ENCODE data around the gene SERPINB5. TPM values are rescaled to one million over a fixed set of nuclear protein-coding genes. Genes with fewer than 3 reads are reported as not detected.

SERPINB5 gene
- total RNA-seq, 2 experiments from 2014 or later = not detected

DNA sequence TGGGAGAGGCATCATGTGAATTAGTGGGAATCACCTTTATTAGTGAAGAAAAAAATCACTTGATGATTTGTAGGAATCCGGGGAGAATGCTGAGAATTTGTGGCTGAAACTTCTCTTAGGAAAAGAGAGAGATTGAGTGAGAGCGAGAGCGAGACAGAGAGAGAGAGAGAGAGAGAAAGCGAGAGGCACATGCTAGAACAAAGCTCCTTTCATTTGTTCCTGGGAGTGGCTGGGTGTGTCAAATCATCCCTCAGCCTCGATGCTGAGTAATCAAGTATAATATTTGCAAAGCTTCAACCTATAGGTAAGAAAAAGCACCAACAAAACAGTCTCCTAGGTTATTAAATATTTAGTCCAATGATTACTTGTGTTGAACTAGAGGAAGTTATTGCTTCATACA, 4.4 kb upstream of the SERPINB5 start:
- no peak overlapping the region for H3K4me3 Mint-ChIP-seq
- H3K36me3 Mint-ChIP-seq (ENCODE audit: low read depth) = no peaks in the 10 kb centered on the region
- CTCF ChIA-PET = no interaction called here
- no peaks in the 10 kb centered on the region for H3K27me3 Mint-ChIP-seq (ENCODE audit: low read depth)
- H3K4me1 Mint-ChIP-seq (ENCODE audit: low read depth) = no peaks in the 10 kb centered on the region
- intact Hi-C loops (cut with micrococcal nuclease) = no loop called here
- no peaks in the 10 kb centered on the region for H3K9me3 Mint-ChIP-seq
- H3K27ac Mint-ChIP-seq = no peak overlapping the region
- DNase-seq = no peak

DNA sequence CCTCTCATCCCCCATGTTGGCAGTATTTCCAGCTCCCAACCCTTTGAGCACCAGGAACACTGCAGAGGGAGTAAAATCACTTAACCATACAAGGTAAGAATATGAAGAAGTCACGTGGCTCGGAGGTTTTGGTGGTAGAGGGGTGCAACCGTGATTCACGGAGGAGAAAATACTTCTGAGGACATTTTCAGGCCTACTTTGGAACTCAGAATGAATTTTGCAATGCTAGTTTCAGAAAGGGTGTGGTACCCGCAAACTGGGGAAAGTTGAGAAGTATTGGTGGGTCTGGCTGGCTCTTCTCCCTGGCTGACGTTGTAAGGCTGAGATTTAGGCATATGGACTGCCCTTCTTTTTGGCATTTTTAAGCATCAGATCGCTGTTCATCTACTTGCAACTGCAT, 442 bp downstream of the SERPINB5 start:
- intact Hi-C loops (cut with micrococcal nuclease) = no loop called here
- H3K27me3 Mint-ChIP-seq (ENCODE audit: low read depth) = no peaks in the 10 kb centered on the region
- H3K4me1 Mint-ChIP-seq (ENCODE audit: low read depth) = no peaks in the 10 kb centered on the region
- H3K4me3 Mint-ChIP-seq = no peak overlapping the region
- no peak overlapping the region for H3K27ac Mint-ChIP-seq
- H3K9me3 Mint-ChIP-seq = no peaks in the 10 kb centered on the region
- no peak for DNase-seq
- CTCF ChIA-PET = no interaction called here
- no peaks in the 10 kb centered on the region for H3K36me3 Mint-ChIP-seq (ENCODE audit: low read depth)

DNA sequence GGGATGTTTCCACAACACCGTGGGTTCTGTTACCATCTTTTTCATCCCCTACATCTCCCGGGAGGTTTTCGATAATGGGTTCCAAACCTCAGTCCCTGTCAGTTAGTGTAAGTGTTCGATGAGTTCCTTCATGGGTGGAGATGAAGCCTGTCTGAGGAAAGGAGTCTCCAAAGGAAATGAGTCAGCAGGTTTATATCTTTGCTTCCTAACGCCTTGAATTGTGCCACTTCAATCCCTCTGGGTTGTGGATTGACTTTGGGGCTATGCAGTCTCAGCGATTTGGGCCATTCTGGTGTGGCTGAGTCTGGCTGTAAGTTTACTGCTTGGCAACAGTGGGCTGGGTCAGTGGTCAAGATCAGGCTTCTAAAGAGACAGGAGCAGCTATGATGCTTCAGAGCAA, 1.2 kb downstream of the SERPINB5 start:
- H3K27me3 Mint-ChIP-seq (ENCODE audit: low read depth) = no peaks in the 10 kb centered on the region
- no peaks in the 10 kb centered on the region for H3K36me3 Mint-ChIP-seq (ENCODE audit: low read depth)
- H3K9me3 Mint-ChIP-seq = no peaks in the 10 kb centered on the region
- no peak for DNase-seq
- H3K4me3 Mint-ChIP-seq = no peak overlapping the region
- intact Hi-C loops (cut with micrococcal nuclease) = no loop called here
- no peak overlapping the region for H3K27ac Mint-ChIP-seq
- CTCF ChIA-PET = interaction anchor here (1.2 kb wide), 1 partner anchor 40 kb away, joined by 5 read pairs; no protein-coding TSS in a partner anchor
- no peaks in the 10 kb centered on the region for H3K4me1 Mint-ChIP-seq (ENCODE audit: low read depth)

DNA sequence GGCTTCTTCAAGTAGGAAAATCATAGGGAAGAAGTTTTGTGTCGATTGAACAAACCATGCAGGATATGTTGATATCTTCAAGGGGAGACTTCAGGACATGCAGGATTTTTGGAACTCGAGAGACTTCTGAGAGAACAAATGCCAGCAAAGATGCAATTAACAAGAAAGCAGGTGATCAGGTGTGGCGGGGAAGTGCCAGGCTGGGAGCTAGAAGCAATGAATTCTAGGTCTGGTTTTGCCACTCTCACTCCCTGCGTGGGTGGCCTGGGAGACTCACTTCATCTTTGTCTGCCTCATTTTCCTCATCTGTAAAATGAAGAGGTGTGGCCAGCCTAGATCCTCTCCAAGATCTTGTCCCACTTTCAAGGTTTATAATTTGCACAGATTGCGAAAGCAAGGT, 3.1 kb downstream of the SERPINB5 start:
- Mint-ChIP-seq H3K9me3 (no peaks in the 10 kb centered on the region), H3K27ac (no peak overlapping the region), H3K27me3 (ENCODE audit: low read depth) (peaks cover 2% of the 10 kb centered on the region), H3K4me1 (ENCODE audit: low read depth) (no peaks in the 10 kb centered on the region), H3K36me3 (ENCODE audit: low read depth) (no peaks in the 10 kb centered on the region), H3K4me3 (no peak overlapping the region)
- CTCF ChIA-PET = no interaction called here
- intact Hi-C loops (cut with micrococcal nuclease) = no loop called here
- no peak for DNase-seq

DNA sequence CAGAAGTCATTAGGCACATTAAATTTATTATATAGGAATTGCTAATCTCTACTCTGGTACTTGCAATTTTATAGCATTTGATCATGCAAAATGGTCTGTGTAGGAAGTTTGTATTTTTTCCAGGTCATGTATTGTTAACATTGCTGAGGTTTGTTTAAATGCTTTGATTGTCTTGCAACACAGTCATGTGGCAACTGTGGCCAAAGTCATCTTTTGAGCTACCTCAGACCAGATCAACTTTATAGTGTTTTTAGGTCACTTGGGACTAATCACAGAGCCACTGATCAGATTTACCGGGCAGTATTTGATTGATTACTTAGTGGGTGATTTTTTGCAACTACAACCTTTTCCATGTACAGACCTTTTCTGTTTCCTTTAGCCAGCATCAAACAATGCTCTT, 3.7 kb downstream of the SERPINB5 start:
- no peak overlapping the region for H3K4me3 Mint-ChIP-seq
- no peaks in the 10 kb centered on the region for H3K36me3 Mint-ChIP-seq (ENCODE audit: low read depth)
- no peak overlapping the region for H3K27ac Mint-ChIP-seq
- peaks cover 5% of the 10 kb centered on the region for H3K27me3 Mint-ChIP-seq (ENCODE audit: low read depth)
- H3K4me1 Mint-ChIP-seq (ENCODE audit: low read depth) = no peaks in the 10 kb centered on the region
- intact Hi-C loops (cut with micrococcal nuclease) = no loop called here
- no peak for DNase-seq
- CTCF ChIA-PET = no interaction called here
- H3K9me3 Mint-ChIP-seq = no peaks in the 10 kb centered on the region

DNA sequence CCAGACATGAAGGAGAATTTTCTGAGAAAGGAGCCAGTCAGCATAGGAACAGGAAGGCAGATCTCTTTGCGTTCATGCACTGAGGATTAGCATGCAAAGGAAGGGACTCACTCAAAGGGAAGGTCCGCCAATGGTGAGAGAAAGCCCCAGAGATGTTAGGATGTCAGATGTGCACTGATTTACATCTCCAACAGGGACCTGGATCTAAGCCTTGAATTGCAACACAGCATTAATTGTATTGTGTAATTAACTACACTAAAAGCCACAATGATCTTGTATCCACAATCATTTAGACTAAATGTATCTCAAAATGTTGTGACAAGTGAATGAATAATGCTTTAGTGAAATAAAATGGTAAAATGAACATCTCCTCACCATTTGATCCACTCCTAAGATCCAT, 4.2 kb downstream of the SERPINB5 start:
- Mint-ChIP-seq H3K36me3 (ENCODE audit: low read depth) (no peaks in the 10 kb centered on the region), H3K9me3 (no peaks in the 10 kb centered on the region), H3K4me1 (ENCODE audit: low read depth) (no peaks in the 10 kb centered on the region), H3K27me3 (ENCODE audit: low read depth) (peaks cover 7% of the 10 kb centered on the region), H3K27ac (no peak overlapping the region), H3K4me3 (no peak overlapping the region)
- CTCF ChIA-PET = no interaction called here
- intact Hi-C loops (cut with micrococcal nuclease) = no loop called here
- DNase-seq = no peak

DNA sequence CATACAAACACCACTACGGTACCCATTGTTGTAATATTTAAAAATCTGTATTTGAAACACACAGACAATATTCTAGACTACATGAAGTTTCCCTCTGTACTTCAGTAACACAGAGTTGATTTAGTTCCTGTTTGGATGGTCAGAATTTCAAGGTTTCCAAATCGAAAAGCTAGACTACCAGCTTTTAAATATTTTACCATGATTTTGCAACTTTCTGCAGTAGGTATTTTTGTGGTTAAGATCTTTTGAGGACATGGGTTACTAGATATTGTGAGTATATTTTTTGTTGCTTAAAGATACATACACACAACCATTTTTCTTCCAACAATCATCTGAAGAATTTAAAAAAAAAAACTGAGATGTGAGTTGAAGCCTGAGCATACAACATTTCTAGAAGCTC, 10.9 kb downstream of the SERPINB5 start:
- Mint-ChIP-seq H3K9me3 (no peaks in the 10 kb centered on the region), H3K4me1 (ENCODE audit: low read depth) (no peaks in the 10 kb centered on the region), H3K27me3 (ENCODE audit: low read depth) (peaks cover 12% of the 10 kb centered on the region), H3K27ac (no peak overlapping the region), H3K36me3 (ENCODE audit: low read depth) (no peaks in the 10 kb centered on the region), H3K4me3 (no peak overlapping the region)
- CTCF ChIA-PET = interaction anchor here (1.4 to 1.7 kb wide), 4 partner anchors 15 to 31 kb away, joined by 4 to 7 read pairs (median 5); no protein-coding TSS in a partner anchor
- no peak for DNase-seq
- intact Hi-C loops (cut with micrococcal nuclease) = no loop called here

DNA sequence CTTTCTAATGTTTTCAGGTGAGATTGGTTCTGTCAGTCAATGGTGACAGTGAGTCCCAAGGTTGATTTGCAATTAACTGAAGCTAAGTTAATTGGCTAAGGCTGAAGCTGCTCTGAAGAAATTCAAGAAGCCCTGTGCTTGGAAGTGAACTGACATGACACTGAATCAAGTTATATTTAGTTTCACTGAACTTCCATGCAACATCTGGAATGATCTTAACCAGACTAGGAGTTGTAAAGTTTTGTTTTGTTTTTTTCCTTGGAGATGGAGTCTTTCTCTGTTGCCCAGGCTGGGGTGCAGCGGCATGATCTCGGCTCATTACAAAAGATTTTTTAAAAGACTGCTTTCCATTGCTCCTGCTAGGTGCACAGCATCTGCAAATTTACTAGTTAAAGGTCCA, 11.4 kb downstream of the SERPINB5 start:
- no peaks in the 10 kb centered on the region for H3K4me1 Mint-ChIP-seq (ENCODE audit: low read depth)
- DNase-seq = no peak
- no peak overlapping the region for H3K27ac Mint-ChIP-seq
- H3K36me3 Mint-ChIP-seq (ENCODE audit: low read depth) = no peaks in the 10 kb centered on the region
- peaks cover 13% of the 10 kb centered on the region for H3K27me3 Mint-ChIP-seq (ENCODE audit: low read depth)
- CTCF ChIA-PET = interaction anchor here (1.4 to 1.7 kb wide), 4 partner anchors 14 to 30 kb away, joined by 4 to 7 read pairs (median 5); no protein-coding TSS in a partner anchor
- intact Hi-C loops (cut with micrococcal nuclease) = no loop called here
- no peaks in the 10 kb centered on the region for H3K9me3 Mint-ChIP-seq
- no peak overlapping the region for H3K4me3 Mint-ChIP-seq

DNA sequence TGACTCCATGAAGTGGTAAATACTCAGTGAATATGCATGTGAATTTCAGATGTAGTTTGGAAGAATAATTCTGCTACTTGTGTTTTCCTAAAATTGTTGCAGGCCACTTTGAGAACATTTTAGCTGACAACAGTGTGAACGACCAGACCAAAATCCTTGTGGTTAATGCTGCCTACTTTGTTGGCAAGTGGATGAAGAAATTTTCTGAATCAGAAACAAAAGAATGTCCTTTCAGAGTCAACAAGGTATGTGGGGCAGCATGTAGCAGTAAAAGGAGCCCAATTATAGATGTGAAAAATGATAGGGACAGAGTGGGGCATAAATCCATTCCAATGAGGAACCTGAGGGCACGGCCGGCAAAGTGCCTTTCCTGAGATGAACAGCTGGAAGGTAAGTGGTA, 16.1 kb downstream of the SERPINB5 start:
- no peaks in the 10 kb centered on the region for H3K36me3 Mint-ChIP-seq (ENCODE audit: low read depth)
- H3K9me3 Mint-ChIP-seq = no peaks in the 10 kb centered on the region
- CTCF ChIA-PET = interaction anchor here (0.5 to 2.5 kb wide), 3 partner anchors 12 to 19 kb away, joined by 5 to 13 read pairs (median 7); no protein-coding TSS in a partner anchor
- peaks cover 3% of the 10 kb centered on the region for H3K27me3 Mint-ChIP-seq (ENCODE audit: low read depth)
- intact Hi-C loops (cut with micrococcal nuclease) = no loop called here
- no peak overlapping the region for H3K27ac Mint-ChIP-seq
- no peak for DNase-seq
- no peaks in the 10 kb centered on the region for H3K4me1 Mint-ChIP-seq (ENCODE audit: low read depth)
- no peak overlapping the region for H3K4me3 Mint-ChIP-seq

DNA sequence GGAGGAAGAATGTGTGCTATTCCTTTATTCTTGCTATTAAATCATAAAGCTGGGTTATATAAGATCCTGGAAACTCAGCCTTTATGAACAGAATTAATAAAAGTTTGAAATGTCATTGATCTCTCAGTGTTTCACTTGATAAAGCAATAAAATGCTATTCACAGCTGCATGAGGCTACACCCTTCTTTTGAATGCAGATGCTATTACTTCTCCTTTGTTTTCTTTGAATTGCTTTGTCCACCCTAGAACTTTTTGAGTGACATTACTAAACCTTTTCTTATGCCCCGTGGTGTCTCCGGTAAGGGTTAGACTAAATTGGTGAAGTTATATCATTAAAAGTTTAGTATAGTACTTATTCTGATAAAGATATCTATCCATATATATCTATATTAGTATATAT, 18.9 kb downstream of the SERPINB5 start:
- peaks cover 3% of the 10 kb centered on the region for H3K27me3 Mint-ChIP-seq (ENCODE audit: low read depth)
- CTCF ChIA-PET = interaction anchor here (1.3 to 1.4 kb wide), 2 partner anchors 11 to 15 kb away, joined by 5 to 7 read pairs; no protein-coding TSS in a partner anchor
- H3K4me1 Mint-ChIP-seq (ENCODE audit: low read depth) = no peaks in the 10 kb centered on the region
- H3K27ac Mint-ChIP-seq = no peak overlapping the region
- no peaks in the 10 kb centered on the region for H3K36me3 Mint-ChIP-seq (ENCODE audit: low read depth)
- no peak for DNase-seq
- intact Hi-C loops (cut with micrococcal nuclease) = no loop called here
- H3K9me3 Mint-ChIP-seq = no peaks in the 10 kb centered on the region
- H3K4me3 Mint-ChIP-seq = no peak overlapping the region

DNA sequence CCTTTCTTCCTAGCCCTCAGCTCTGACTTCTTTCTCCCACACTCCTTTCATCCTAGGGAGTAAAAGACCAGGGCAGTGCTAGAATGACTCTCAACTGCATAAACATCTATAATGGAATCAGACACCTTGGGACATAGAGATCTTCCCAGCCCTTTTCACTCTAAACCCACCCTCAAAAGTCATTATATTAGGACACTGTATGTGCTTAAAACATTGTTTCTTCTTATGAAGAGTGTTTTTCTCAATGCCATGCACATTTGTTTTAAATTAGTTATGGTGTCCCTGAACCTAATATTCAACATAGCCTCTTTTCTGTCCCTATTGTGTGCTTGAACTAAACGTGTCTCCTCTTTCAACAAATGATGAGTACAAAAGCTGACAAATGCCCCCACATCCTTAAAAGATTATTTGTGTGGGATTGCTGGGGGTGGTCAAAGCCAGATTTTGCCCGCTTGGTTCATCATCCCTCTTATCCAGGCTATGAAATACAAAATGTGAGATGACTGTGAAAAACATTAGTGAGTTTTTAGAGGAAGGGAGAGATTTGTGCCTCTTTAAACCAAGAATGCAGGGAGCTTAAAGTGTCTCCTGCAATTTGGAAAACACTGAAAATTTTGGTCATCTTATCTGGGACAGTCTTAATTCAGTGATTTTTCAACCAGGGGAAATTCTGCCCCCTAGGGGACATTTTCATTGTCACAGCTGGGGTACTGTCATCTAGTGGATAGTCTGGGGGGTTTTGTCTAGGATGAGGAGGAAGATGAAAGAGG, 29.0 kb downstream of the SERPINB5 start:
- Mint-ChIP-seq H3K27ac (no peak overlapping the region), H3K36me3 (ENCODE audit: low read depth) (no peaks in the 10 kb centered on the region), H3K9me3 (no peaks in the 10 kb centered on the region), H3K27me3 (ENCODE audit: low read depth) (peaks cover 28% of the 10 kb centered on the region), H3K4me3 (no peak overlapping the region), H3K4me1 (ENCODE audit: low read depth) (no peaks in the 10 kb centered on the region)
- peak; percentile 64 for DNase-seq
- intact Hi-C loops (cut with micrococcal nuclease) = loop anchor here (1.0 kb wide), 1 partner anchor 165 kb away; no protein-coding TSS in a partner anchor
- CTCF ChIA-PET = interaction anchor here (0.6 to 5.8 kb wide), 8 partner anchors 9 to 490 kb away, joined by 3 to 42 read pairs (median 6); no protein-coding TSS in a partner anchor

DNA sequence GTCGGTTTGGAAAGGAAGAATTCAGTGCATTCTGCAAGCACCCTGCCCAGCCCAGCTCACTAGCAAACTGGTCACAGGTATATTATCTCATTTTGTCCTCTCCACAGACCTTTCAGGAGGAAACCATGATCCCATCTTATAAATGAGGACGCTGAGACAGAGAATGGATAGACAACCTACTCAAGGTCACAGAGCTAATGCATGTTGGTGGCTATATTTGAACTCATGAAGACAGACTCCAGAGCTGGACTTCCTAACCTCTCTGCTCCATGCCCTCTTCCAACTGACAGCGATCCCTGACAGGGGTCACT, 29.5 kb downstream of the SERPINB5 start:
- Mint-ChIP-seq H3K36me3 (ENCODE audit: low read depth) (no peaks in the 10 kb centered on the region), H3K27me3 (ENCODE audit: low read depth) (peaks cover 29% of the 10 kb centered on the region), H3K4me1 (ENCODE audit: low read depth) (no peaks in the 10 kb centered on the region), H3K9me3 (no peaks in the 10 kb centered on the region), H3K27ac (no peak overlapping the region), H3K4me3 (no peak overlapping the region)
- CTCF ChIA-PET = interaction anchor here (1.0 to 5.8 kb wide), 7 partner anchors 8 to 490 kb away, joined by 3 to 42 read pairs (median 7); no protein-coding TSS in a partner anchor
- intact Hi-C loops (cut with micrococcal nuclease) = loop anchor here (1.0 kb wide), 1 partner anchor 166 kb away; no protein-coding TSS in a partner anchor
- DNase-seq = no peak

DNA sequence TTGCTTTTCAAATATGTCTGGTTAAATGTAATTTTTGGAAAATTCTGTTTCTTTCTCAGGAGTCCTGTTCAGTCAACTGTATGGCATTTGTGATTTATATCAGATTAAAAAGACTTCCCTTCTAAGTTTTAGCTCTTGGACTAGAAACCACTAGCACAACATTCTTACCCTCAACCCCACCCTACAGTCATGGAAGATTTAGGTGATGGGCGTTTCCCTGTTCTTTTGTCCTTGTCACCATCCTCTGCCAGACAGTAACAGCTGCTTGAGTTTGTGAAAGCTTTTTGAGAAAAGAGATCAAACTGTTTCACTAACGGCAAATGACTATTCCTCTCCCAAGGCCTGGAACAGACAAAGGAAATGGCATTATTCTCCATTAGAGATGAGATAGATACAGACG, 31.8 kb downstream of the SERPINB5 start:
- no peak for DNase-seq
- CTCF ChIA-PET = interaction anchor here (5.8 kb wide), 1 partner anchor 9 kb away, joined by 42 read pairs; no protein-coding TSS in a partner anchor

More for the DNA sequence above, 31.8 kb downstream of the SERPINB5 start:
- Mint-ChIP-seq H3K27ac (no peak overlapping the region), H3K4me3 (no peak overlapping the region), H3K36me3 (ENCODE audit: low read depth) (no peaks in the 10 kb centered on the region), H3K4me1 (ENCODE audit: low read depth) (no peaks in the 10 kb centered on the region), H3K27me3 (ENCODE audit: low read depth) (peaks cover 29% of the 10 kb centered on the region), H3K9me3 (no peaks in the 10 kb centered on the region)
- intact Hi-C loops (cut with micrococcal nuclease) = no loop called here
